Measurements from ENCODE around the gene OR2C1.

Gene OR2C1

DNA sequence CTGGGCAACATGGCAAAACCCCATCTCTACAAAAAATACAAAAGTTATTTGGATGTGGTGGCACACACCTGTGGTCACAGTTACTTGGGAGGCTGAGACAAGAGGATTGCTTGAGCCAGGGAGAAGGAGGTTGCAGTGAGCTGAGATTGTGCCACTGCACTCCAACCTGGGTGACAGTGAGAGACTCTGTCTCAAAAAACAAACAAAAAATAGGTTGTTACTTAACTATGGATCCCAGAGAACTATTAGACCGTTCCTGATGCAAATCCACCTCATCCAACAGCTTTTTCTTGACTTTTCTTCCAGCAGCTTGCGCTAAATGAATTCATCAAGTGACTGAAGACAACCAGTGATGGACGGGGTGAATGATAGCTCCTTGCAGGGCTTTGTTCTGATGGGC lies at the start of gene OR2C1:
Gene OR2C1, plus strand, starts transcription at position 301 of the 400 bp plus-strand sequence. Its CDS starts 52 bp downstream, at position 353.
- no peak for DNase-seq (ENCODE audit: low read depth)

DNA sequence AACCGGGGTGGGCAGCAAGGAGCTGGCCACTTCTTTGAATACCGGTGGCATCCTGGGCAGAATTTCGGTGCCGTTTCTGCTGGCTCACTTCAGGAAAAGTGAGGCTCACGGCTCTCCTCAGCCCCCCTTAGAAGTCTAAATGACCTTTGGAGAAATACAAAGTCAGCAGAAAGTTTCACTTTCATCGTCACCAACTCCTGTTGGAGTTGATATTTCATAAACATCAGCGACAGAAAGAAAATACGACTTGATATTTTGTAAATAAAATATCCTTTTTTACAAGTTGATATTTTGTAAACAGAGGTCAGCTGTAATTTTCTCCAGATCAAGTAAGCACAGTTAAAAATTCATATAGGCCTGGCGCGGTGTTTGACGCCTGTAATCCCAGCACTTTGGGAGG lies 49.6 kb upstream of the OR2C1 start:
- no peak for DNase-seq (ENCODE audit: low read depth)

DNA sequence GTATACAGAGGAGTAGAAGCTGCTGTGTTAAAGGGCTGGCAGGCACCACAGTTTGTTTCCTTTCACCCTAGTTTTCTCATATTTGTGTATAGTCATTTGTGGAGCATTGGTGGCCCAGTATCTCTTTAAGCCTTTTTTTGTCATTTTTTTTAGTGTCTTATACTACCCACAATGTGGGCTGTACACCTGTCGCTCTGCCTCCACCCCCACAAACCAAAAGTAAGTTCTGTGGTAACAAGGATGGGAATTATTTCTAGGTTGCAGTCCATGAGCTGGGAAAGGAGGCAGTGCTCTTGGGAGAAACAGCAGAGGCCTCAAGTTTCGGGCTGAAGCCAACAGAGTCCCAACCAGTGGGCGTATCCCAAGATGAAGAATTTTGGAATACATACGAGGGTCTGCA lies 44.2 kb upstream of the OR2C1 start:
- no peak for DNase-seq (ENCODE audit: low read depth)

DNA sequence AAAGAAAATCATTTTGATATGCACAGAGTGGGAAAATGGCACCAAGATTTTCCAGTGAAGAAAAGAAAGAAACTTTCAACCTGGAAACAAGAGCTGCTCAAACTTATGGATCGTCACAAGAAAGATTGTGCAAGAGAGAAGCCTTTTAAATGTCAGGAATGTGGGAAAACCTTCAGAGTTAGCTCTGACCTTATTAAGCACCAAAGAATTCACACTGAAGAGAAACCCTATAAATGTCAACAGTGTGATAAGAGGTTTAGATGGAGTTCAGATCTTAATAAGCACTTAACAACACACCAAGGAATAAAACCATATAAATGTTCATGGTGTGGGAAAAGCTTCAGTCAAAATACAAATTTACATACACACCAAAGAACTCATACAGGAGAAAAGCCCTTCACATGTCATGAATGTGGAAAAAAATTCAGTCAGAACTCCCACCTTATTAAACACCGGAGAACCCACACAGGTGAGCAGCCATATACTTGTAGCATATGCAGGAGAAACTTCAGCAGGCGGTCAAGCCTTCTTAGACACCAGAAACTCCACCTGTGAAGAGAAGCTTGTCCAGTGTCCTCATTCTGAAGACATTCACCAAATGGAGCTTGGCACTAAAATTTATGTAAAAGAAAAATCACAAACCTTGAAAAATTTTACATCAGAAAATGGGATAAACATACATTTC lies 38.2 kb upstream of the OR2C1 start:
- no peak for DNase-seq (ENCODE audit: low read depth)

DNA sequence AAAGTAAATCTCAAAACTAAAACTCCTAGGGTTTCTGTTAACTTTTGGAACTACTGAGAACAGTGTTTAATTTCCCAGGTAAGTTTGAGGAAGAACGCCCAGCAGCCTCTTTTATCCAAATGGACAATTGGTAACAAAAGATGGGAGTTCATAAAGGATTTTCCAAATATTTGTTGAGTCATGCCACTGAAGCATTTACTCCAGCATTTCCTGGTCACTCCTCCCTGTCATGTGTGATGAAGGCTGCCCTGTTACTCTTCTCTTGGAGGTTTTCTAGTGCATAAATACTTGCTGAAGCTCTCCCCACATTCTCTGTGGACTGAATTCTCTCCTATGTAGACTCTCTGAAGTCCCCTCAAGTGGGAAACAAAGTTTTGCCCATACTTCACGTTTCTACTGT lies 33.9 kb upstream of the OR2C1 start:
- no peak for DNase-seq (ENCODE audit: low read depth)

DNA sequence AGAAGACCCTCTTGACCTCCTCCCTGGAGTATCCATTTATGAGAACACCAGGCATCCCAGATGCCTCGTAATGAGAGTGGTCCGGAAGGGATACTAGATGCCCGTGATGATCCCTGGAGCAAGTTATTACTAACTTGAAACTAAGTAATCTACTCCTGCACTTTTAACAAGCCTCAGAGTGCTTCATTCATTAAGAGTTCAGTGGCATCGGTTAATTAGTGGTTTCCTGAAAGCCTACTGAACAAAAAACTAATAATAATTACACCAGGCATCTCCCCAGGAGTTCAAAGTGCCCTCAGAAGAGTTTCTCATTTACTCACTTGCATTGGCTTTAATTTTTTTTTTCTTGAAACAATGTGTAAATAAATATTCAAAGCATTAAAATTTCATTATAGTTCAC lies 28.2 kb upstream of the OR2C1 start:
- no peak for DNase-seq (ENCODE audit: low read depth)

DNA sequence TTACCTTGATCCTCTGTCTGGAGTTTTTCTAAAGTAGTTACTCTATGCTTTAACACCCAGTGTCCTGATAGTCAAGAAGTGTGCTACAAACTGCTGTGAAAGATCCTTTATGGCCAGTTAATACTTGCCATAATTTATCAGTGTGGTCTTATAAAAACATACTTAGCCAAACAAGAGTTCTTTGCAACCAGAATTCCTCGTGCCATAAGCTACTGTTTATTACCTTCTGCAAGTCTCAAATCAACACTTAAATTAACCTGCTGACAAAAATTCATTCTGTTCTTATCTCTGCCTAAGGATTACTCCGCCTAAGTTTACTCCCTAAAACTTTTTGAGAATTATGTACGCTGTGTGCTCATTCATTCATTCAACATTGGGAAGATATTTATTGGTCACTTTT lies 27.6 kb upstream of the OR2C1 start:
- no peak for DNase-seq (ENCODE audit: low read depth)

DNA sequence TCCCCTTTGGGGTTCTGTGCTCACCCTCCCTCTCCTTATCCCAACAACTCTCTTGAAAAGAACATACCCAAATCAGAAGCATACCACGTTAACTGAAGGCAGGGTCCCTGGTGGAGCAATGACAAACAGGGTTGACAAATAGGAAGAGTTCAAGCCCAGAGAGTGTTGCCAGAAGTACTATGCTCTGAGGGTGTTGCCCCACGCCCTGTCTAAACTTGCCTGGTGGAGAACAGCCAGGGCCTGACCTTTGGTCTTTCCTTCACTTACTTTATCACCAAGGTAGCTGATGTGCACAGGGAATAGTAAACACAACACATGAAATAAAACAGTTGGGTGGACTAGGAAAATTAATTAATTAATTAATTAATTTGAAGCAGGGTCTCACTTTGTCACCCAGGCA lies 27.0 kb upstream of the OR2C1 start:
- DNase-seq (ENCODE audit: low read depth) = no peak

DNA sequence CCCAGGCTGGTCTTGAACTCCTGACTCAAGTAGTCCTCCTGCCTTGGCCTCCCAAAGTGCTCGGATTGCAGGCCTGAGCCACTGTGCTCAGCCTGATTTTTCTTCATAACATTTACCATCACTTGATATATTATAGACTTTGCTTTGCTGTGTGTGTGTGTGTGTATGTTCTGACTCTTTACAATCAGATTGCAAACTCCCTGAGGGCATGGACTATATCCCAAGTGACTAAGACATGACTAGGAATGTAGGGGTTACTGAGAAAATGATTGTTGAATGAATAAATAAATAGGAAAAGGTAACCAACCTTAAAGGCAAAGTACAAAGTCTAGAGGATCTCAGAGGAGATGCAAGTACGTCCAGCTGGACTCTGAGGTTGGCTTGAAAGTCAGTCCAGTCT lies 9.6 kb upstream of the OR2C1 start:
- DNase-seq (ENCODE audit: low read depth) = no peak

DNA sequence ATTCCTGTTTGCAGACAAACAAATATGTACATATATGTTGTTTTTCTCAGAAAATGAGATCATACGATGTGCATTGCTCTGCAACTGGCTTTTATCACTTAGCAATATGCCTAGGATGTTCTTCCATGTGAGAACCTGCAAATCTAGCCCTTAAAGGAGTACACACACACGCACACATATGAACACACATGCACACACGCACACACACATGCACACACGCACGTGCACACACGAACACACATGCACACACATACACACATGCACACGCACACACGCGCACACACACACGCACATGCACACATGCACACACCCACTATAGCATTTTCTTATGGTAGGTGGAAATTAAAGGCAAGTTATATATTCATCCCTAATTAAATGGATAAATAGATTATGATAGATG lies 8.1 kb upstream of the OR2C1 start:
- no peak for DNase-seq (ENCODE audit: low read depth)

DNA sequence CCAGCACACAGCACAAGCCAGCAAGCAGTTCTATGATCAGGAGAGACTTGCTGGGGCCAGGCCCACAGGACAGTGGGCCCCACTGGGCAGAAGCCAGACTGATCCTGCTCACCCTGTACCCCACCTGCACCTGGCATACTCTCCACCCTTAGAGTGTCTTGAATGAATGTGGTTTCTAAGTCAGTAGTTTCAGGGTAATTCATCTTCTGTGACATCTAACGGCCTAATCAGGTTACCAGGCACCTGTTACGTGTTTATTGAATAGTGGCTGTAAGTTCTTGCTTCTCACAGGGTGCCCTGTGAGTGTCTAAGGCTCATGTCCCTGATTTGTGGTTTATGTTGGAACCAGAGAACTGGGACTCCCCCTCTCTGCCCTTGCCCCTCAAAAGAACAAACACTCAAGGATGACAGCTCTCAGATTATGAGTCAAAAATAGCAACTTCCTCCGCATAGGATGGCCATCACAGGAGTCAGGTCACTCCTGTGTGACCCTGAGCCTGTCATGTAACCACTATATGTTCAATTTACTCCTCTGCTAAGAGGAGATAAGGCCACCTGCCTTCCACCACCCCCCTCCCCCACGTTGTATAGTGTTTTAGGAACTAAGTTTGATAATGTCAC lies 7.0 kb upstream of the OR2C1 start:
- DNase-seq (ENCODE audit: low read depth) = no peak

DNA sequence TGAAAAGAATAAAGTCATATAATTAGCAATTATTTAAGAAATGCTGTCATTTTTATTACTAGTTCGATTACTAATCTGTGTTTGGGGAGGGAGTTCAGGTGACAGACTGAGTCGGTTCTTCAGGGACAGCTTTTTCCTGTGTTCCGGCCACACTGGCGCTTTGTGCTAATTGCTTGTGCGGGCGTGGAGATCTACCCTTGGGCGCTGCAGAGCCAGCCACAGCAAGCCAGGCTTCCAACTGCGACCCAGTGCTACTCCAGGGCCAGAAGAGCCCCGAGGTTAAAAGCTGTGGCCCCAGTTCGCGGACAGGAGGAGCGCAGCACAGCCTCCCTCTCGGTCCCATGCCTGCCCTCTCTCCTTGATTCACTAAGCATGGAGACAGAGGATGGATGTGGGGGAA lies 6.5 kb upstream of the OR2C1 start:
- DNase-seq (ENCODE audit: low read depth) = no peak

DNA sequence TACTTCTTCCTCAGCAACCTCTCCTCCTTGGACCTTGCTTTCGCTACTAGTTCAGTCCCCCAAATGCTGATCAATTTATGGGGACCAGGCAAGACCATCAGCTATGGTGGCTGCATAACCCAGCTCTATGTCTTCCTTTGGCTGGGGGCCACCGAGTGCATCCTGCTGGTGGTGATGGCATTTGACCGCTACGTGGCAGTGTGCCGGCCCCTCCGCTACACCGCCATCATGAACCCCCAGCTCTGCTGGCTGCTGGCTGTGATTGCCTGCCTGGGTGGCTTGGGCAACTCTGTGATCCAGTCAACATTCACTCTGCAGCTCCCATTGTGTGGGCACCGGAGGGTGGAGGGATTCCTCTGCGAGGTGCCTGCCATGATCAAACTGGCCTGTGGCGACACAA lies 429 bp downstream of the OR2C1 start:
- DNase-seq (ENCODE audit: low read depth) = no peak

DNA sequence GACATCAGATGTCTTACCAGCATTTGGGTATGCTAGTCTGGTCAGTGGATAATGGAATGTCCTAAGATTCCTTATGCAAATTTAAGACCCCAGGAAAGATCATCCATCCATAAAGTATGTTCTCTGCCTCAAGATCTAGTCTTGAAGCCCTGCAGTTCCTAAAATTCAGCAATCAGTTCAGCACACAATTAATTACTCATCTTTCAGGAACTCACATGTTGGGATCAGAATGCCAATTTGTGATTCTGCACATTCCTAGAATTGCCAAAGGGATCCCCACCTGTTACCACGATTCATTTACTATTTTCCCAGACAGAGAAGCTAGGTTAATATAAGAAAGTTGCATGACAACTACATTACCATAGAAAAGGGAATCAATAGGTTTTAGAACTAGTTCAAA lies 3.2 kb downstream of the OR2C1 start:
- DNase-seq (ENCODE audit: low read depth) = no peak

DNA sequence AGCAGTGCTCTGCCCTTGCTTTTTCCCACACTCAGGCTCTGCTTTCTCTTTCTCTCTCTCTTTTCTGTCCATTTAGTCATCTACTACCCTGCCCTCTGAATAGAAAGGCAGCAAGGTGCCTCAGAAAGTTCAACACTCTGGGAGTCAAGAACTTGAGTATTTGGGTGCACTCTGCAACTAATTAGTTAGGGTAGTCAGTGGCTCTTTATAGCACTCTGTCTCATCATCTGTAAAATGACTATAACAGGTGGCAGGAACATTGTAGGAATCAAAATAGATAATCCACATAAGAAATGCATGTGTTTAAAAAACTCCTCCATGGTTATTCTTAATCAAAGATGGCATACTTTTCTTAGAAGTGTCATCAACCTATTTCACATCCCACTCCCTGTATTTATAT lies 7.2 kb downstream of the OR2C1 start:
- DNase-seq (ENCODE audit: low read depth) = no peak

DNA sequence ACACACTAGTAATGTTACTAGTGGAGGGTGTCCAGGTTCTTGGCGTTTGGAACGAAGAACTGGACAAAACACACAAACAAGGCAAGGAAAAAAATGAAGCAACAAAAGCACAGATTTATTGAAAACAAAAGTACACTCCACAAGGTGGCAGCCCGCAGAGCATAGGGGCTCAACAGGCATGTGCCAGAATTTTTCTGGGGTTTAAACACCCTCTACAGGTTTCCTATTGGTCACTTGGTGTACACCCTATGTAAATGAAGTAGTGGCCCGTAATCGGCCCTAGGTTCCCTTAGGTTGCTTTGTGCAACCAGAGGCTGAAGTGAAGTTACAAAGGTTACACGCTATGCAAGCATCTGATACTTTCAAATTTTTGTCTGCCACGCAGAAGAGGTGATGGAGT lies 8.1 kb downstream of the OR2C1 start:
- DNase-seq (ENCODE audit: low read depth) = no peak

DNA sequence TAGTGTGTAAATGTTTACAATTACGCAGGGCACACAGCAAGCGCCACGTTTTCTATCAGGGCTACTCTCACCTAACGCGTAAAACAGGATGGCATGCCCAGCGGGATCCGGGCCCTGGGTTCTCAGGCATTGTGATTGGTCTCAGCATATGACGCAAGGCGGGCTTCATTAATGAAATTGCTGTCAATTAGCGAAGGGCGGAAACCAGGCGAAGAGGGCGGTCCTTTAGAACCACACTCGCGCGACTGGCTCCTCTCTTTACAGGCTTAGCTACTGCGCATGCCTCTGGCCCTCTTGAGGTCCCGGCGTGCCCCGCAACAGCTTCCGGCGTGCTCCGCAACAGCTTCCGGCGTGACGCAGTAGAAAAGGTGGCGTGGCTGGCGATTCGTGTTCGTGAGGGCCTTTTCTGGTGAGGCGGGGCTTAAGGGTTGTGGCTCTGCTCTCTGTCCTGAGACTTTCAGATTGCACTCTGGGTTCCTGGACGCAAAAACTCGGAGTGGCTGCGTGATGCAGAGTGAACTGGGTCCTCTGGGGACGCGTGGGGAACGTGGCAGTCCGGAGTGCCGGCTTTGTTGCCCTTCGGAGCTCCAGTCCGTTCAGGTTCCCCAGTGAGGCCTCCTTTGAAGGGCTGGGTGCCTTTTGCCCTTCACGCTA lies 9.2 kb downstream of the OR2C1 start:
- peak; percentile 71 for DNase-seq (ENCODE audit: low read depth)

DNA sequence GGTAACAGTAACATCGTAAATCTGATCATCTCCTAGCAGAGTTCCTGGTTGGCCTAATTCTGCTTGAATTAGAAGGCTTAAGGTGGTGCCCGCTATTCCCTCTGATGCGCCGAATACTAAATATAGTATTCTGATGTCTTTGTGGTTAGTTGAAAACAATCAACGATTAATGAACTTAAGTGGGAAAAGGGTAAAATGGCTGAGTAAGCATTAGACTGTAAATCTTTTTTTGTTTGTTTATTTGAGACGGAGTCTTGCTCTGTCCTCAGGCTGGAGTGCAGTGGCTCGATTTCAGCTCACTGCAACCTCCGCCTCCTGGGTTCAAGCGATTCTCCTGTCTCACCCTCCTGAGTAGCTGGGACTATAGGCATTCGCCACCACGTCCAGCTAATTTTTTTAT lies 13.4 kb downstream of the OR2C1 start:
- DNase-seq (ENCODE audit: low read depth) = no peak

DNA sequence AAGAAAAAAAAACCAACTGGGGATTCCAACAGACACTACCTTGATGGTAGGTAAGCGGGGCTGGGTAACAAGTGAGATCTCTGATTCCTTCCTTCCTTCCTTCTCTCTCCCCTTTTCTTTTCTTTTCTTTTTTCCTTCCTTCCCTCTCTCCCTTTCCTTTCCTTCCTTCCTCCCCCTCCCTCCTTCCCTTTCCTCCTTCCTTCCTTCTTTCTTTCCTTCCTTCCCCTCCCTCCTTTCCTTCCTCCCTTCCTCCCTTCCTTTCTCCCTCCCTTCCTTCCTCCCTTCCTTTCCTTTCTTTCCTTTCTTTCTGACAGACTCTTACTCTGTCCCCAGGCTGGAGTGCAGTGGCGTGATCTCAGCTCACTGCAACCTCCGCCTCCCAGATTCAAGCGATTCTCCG lies 20.0 kb downstream of the OR2C1 start:
- no peak for DNase-seq (ENCODE audit: low read depth)

DNA sequence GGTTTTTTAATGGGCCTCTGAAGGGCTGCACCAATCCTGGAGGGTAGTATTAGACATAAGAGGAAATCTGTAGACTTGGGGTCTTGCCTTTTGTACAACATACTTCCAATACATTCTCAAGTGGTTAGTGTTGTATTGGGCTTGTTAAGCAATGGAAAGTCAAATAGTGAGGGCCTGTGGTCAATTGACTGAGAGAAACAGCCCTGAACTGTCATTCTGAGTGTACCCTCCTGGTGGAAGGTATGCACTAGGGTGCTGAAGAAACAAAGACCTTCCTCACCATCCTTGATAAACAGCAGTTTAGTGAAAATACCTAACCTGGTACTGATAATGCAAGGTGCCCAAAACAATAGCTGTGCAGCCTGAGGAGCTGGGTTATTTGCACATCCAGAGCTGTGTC lies 22.2 kb downstream of the OR2C1 start:
- DNase-seq (ENCODE audit: low read depth) = no peak

DNA sequence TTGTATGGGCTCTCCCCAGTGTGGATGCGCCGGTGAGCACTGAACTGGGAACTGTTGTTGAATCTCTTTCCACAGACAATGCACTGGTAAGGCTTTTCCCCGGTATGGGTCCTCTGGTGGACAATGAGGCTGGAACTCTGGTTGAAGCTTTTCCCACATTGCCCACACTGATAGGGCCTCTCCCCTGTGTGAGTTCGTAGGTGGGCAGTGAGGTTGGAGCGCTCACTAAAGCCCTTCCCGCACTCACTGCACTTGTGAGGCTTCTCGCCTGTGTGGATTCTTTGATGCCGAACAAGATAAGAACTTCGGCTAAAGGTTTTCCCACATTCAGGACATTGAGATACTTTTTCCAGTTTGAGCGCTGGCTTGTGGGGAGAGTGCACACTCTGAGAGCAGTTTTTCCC lies 27.4 kb downstream of the OR2C1 start:
- no peak for DNase-seq (ENCODE audit: low read depth)

DNA sequence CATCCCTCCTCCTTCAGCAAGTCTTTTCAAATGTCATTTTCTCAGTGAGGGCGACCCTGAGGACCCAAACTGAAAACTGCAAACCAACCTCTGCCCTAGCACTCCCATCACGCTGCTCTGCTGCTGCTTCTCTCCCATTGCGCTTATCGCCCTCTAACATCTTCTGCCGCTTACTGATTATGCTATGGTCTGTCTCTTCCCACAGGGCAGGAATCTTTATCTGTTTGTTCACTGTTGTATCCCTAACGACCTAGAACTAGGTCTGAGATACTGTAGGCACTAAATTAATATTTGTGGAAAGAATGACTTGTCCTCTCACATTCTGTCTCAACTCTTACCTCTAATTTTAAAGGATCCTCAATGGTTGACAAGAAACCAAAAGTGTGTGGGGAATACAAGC lies 32.6 kb downstream of the OR2C1 start:
- DNase-seq (ENCODE audit: low read depth) = no peak

DNA sequence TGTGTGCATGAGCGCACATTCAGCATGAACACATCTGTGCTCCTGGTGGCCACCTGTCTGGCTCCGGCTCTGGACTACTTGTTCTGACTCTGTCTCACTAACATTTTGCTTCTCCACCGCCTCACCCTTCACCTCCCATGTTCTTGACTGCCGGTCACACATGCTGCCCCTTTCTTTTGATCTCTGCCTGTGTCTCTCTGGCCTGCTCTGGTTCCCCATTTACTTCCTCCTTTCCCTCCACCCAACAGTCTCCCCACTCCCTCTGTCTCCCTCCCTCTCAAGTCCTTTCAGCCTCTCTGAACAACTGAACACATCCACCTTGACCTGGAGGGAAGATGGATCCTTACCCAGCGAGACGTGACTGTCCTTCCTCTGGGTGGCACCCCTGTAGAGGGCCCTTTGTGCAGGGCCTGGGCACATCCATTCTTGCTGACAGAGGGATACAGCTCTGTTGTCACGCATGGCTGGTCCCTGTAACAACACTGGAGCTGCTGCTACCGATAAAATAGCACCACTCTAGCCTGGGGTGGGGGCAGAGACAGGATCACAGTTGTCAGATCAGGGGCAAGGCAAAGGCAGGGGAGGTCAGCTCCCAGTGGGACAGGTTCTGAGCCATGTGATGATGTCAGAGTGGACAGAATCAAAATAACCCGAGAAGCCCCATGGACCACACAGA lies 34.1 kb downstream of the OR2C1 start:
- DNase-seq (ENCODE audit: low read depth) = no peak
